H1 (cell line): ENCODE results near the gene ZBTB26. TPM values are rescaled to one million over a fixed set of nuclear protein-coding genes. Genes with fewer than 3 reads are reported as not detected.

Source experiments
- CTCF ChIA-PET: fragments of 300-600 bp; sonication (Branson Sonifier 250); formaldehyde crosslinking; loops from one replicate; lab custom pipeline; 2021; ENCODE audit not compliant: partially characterized antibody; lab: Charles Lee
- POLR2A ChIA-PET: fragments of 300-600 bp; sonication (Branson Sonifier 250); formaldehyde crosslinking; loops from one replicate; lab custom pipeline; 2021; ENCODE audit warnings: inconsistent platforms; ENCODE audit not compliant: partially characterized antibody; lab: Charles Lee
- DNase-seq, 2 experiments: peaks; one replicate each; pipeline versions ENCODE4 v3.0.0 to v3.0.0-alpha.2; 2010 to 2022; ENCODE audit warnings: low spot score in 2 of 2, low read depth in 1 of 2, mixed read lengths in 1 of 2
- FAIRE-seq: peaks from 2 replicates; lab custom pipeline; 2011; peaks lifted over from hg19 to GRCh38; lab: Jason Lieb, UNC
- H2AFZ ChIP-seq: 2 replicates; pipeline ENCODE4 v1.8.1; 2012; ENCODE audit warnings: low read length, inconsistent platforms
- H2AK5ac ChIP-seq: 2 replicates; pipeline ENCODE4 v1.6.1; 2013; ENCODE audit warnings: low read depth, low read length
- H2BK120ac ChIP-seq: replicated peaks from 2 replicates; pipeline ENCODE3; 2013; ENCODE audit warnings: low read depth, low read length, inconsistent platforms
- H2BK12ac ChIP-seq: 2 replicates; pipeline ENCODE4 v1.6.1; 2013; ENCODE audit warnings: low read depth, low read length
- H2BK15ac ChIP-seq: 2 replicates; pipeline ENCODE4 v1.6.1; 2013; ENCODE audit warnings: low read length
- H2BK20ac ChIP-seq: 2 replicates; pipeline ENCODE4 v1.6.1; 2013; ENCODE audit warnings: low read length
- H2BK5ac ChIP-seq: 2 replicates; pipeline ENCODE4 v1.6.1; 2013; ENCODE audit warnings: low read depth, low read length
- H3K14ac ChIP-seq: 2 replicates; pipeline ENCODE4 v1.6.1; 2013; ENCODE audit warnings: inconsistent platforms; ENCODE audit not compliant: insufficient read length
- H3K18ac ChIP-seq: 2 replicates; pipeline ENCODE4 v1.6.1; 2013; ENCODE audit warnings: low read length; ENCODE audit errors: extremely low read depth
- H3K23ac ChIP-seq: 2 replicates; pipeline ENCODE4 v1.6.1; 2013; ENCODE audit warnings: inconsistent platforms; ENCODE audit not compliant: insufficient read length
- H3K23me2 ChIP-seq: 2 replicates; pipeline ENCODE4 v1.6.1; 2013; ENCODE audit warnings: low read depth, low read length
- H3K27ac ChIP-seq: 2 replicates; pipeline ENCODE4 v1.6.1; 2011; ENCODE audit warnings: low read depth, low read length, inconsistent platforms
- H3K27me3 ChIP-seq, 4 experiments: replicated peaks in 1 of 4; 1 replicate in 1 of 4; 2 replicates in 3 of 4; pipeline versions ENCODE4 v1.6.1 to v1.8.1; 2011 to 2013; ENCODE audit warnings: low read length in 3 of 4, mild to moderate bottlenecking in 3 of 4, inconsistent platforms in 2 of 4, mixed read lengths in 2 of 4, moderate library complexity in 1 of 4; ENCODE audit not compliant: control insufficient read depth in 3 of 4, insufficient read depth in 3 of 4; ENCODE audit errors: extremely low read depth in 1 of 4
- H3K36me3 ChIP-seq, 4 experiments: 2 replicates each; pipeline versions ENCODE4 v1.6.1 to v1.8.1; 2011 to 2013; ENCODE audit warnings: mild to moderate bottlenecking in 4 of 4, low read length in 3 of 4, moderate library complexity in 2 of 4, control low read depth in 1 of 4, inconsistent platforms in 1 of 4; ENCODE audit not compliant: insufficient read depth in 4 of 4, control insufficient read depth in 2 of 4
- H3K4ac ChIP-seq: replicated peaks from 2 replicates; pipeline ENCODE3; 2013; ENCODE audit warnings: low read length, low read depth, mixed read lengths, inconsistent platforms; ENCODE audit not compliant: insufficient read length
- H3K4me1 ChIP-seq, 4 experiments: replicated peaks in 1 of 4; 1 replicate in 1 of 4; 2 replicates in 3 of 4; pipeline versions ENCODE4 v1.6.1 to v1.8.1; 2011 to 2013; ENCODE audit warnings: low read length in 3 of 4, inconsistent platforms in 2 of 4, mixed read lengths in 1 of 4; ENCODE audit not compliant: insufficient read depth in 4 of 4, control insufficient read depth in 3 of 4
- H3K4me2 ChIP-seq, 2 experiments: 2 replicates each; pipeline versions ENCODE4 v1.6.1 to v1.8.1; 2011 to 2013; ENCODE audit warnings: low read depth in 2 of 2, low read length in 2 of 2, control low read depth in 1 of 2, inconsistent platforms in 1 of 2, mild to moderate bottlenecking in 1 of 2; ENCODE audit not compliant: insufficient read depth in 1 of 2
- H3K4me3 ChIP-seq, 4 experiments: fragments of 200-600, 300-600 bp in 1 of 4; sonication (generic), shearing (Covaris generic), sonication (Bioruptor Twin) in 1 of 4; 2 replicates each; pipeline versions ENCODE4 v1.5.1 to v1.8.1; 2011 to 2016; ENCODE audit warnings: low read length in 4 of 4, low read depth in 3 of 4, control low read depth in 2 of 4, inconsistent platforms in 2 of 4, mild to moderate bottlenecking in 2 of 4, mixed read lengths in 1 of 4, moderate library complexity in 1 of 4; ENCODE audit not compliant: insufficient read depth in 2 of 4; ENCODE audit errors: extremely low read depth in 1 of 4
- H3K56ac ChIP-seq: replicated peaks from 2 replicates; pipeline ENCODE3; 2013; ENCODE audit warnings: low read depth, mild to moderate bottlenecking, mixed read lengths, low read length, inconsistent platforms; ENCODE audit not compliant: insufficient read length
- H3K79me1 ChIP-seq: 2 replicates; pipeline ENCODE4 v1.6.1; 2013; ENCODE audit warnings: low read depth, low read length, control low read depth
- H3K79me2 ChIP-seq, 2 experiments: 2 replicates each; pipeline versions ENCODE4 v1.6.1 to v1.8.1; 2012 to 2013; ENCODE audit warnings: low read length in 2 of 2, mild to moderate bottlenecking in 2 of 2, inconsistent platforms in 1 of 2; ENCODE audit not compliant: insufficient read depth in 2 of 2, control insufficient read depth in 1 of 2
- H3K9ac ChIP-seq, 4 experiments: replicated peaks in 1 of 4; 1 replicate in 1 of 4; 2 replicates in 3 of 4; pipeline versions ENCODE4 v1.6.1 to v1.8.1; 2011 to 2013; ENCODE audit warnings: low read depth in 3 of 4, low read length in 3 of 4, control low read depth in 2 of 4, mild to moderate bottlenecking in 2 of 4, moderate library complexity in 2 of 4, inconsistent platforms in 1 of 4; ENCODE audit errors: extremely low read depth in 1 of 4
- H3K9me3 ChIP-seq, 2 experiments: 2 replicates each; pipeline versions ENCODE4 v1.6.1 to v1.8.1; 2012 to 2013; ENCODE audit warnings: mild to moderate bottlenecking in 2 of 2, moderate library complexity in 2 of 2, control low read depth in 1 of 2, inconsistent platforms in 1 of 2, low read depth in 1 of 2, low read length in 1 of 2, mixed read lengths in 1 of 2; ENCODE audit not compliant: insufficient read depth in 2 of 2
- H4K20me1 ChIP-seq, 2 experiments: replicated peaks in 1 of 2; 2 replicates each; pipeline versions ENCODE3 to v1.8.1; 2011 to 2013; ENCODE audit warnings: inconsistent platforms in 2 of 2, low read length in 2 of 2, mild to moderate bottlenecking in 1 of 2; ENCODE audit not compliant: insufficient read depth in 2 of 2, control insufficient read depth in 1 of 2
- H4K5ac ChIP-seq: 2 replicates; pipeline ENCODE4 v1.6.1; 2013; ENCODE audit warnings: low read length, low read depth, mixed read lengths, inconsistent platforms; ENCODE audit not compliant: insufficient read length
- H4K8ac ChIP-seq: 2 replicates; pipeline ENCODE4 v1.8.0; 2013; ENCODE audit warnings: mild to moderate bottlenecking, moderate library complexity, low read length, inconsistent platforms; ENCODE audit not compliant: insufficient read depth; ENCODE audit errors: extremely low read depth
- H4K91ac ChIP-seq: replicated peaks from 2 replicates; pipeline ENCODE3; 2013; ENCODE audit warnings: low read length, mixed read lengths, inconsistent platforms; ENCODE audit not compliant: insufficient read length
- GABPA ChIP-seq: IDR thresholded peaks from 2 replicates; pipeline ENCODE4 v1.6.1; 2011; ENCODE audit warnings: mild to moderate bottlenecking, low read length, moderate library complexity, borderline replicate concordance; ENCODE audit not compliant: insufficient read depth
- GTF2F1 ChIP-seq: IDR thresholded peaks from 2 replicates; pipeline ENCODE4 v1.6.1; 2012; ENCODE audit warnings: low read depth, low read length, improper control_type of control experiment, borderline replicate concordance
- WGBS, 2 experiments: shearing (Covaris generic) in 1 of 2; methylation state at CpG; one replicate each; pipeline versions ENCODE4 v1.1.6 to v1.1.7; 2013 to 2015; ENCODE audit warnings: low lambda C conversion rate in 2 of 2, mixed read lengths in 2 of 2, inconsistent platforms in 1 of 2, low coverage in 1 of 2, missing lambda C conversion rate in 1 of 2; ENCODE audit not compliant: insufficient replicate concordance in 2 of 2, insufficient coverage in 1 of 2, insufficient read length in 1 of 2; ENCODE audit errors: extremely low coverage in 1 of 2, missing lambda C conversion rate in 1 of 2; 5-methylcytosine and 5-hydroxymethylcytosine counted together
- polyA plus RNA-seq, 7 experiments: library from polyadenylated mRNA; depleted of rRNA in 3 of 7; stranded (reverse) in 5 of 7; unstranded in 2 of 7; fragments of >200 nt in 5 of 7; fragments of 200-250 nt in 2 of 7; gene quantifications; 1 replicate in 5 of 7; 2 replicates in 1 of 7; 4 replicates in 1 of 7; pipeline versions ENCODE4 v1.2.1 to v1.2.3, GENCODE V29; 2011 to 2013; ENCODE audit warnings: missing spikeins in 2 of 7, mixed read lengths in 2 of 7
- total RNA-seq: library from RNA; stranded (reverse); fragmentation: NEBNext Ultra II Directional; extraction: Animal tissue kit (Norgen Biotek cat#: 25700); gene quantifications from 2 replicates; pipeline ENCODE4 v1.2.1, GENCODE V29; 2021

ZBTB26 gene
- total and polyA plus RNA-seq, 2 of the 8 experiments (the other 6 are each of a cell fraction or from before 2014, with no cell fraction given): 5.7 to 7.4 TPM

- peak within 1 kb of the TSS; percentile 12 for H3K4ac ChIP-seq
- CTCF ChIA-PET: interaction anchor here (0.8 to 2.0 kb wide), 5 partner anchors 9 to 78 kb away, joined by 3 to 8 read pairs (median 4); partner anchors contain the start of gene ZBTB26
- no peak within 1 kb of the TSS for H2BK20ac ChIP-seq
- H3K56ac ChIP-seq: peak within 1 kb of the TSS; percentile 52
- H3K79me2 ChIP-seq: peaks cover 5 to 46% of the 10 kb centered on the region in 2 experiments; a peak in 3 of 4 replicates
- H4K20me1 ChIP-seq: no peaks in the 10 kb centered on the region
- peak within 1 kb of the TSS; percentile 93 for H3K27ac ChIP-seq
- no peaks in the 10 kb centered on the region for H3K9me3 ChIP-seq
- H3K36me3 ChIP-seq: peaks cover 6 to 13% (median 10%) of the 10 kb centered on the region in 4 experiments; a peak in 7 of 8 replicates
- H3K9ac ChIP-seq: peak within 1 kb of the TSS; percentile 68 to 98 (median 95)
- no peak within 1 kb of the TSS for H2BK12ac ChIP-seq
- no peak within 1 kb of the TSS for H3K23ac ChIP-seq
- peak within 1 kb of the TSS; percentile 49 to 79 for H3K4me2 ChIP-seq
- DNase-seq (peak in 1 of 2 experiments; percentile 76), FAIRE-seq (no peak)
- no peak within 1 kb of the TSS for H2AK5ac ChIP-seq
- no peak within 1 kb of the TSS for H3K14ac ChIP-seq
- peak within 1 kb of the TSS; percentile 76 to 91 (median 88) for H3K4me3 ChIP-seq
- H2BK5ac ChIP-seq: peak within 1 kb of the TSS; percentile 89
- no peaks in the 10 kb centered on the region for H3K79me1 ChIP-seq
- H4K91ac ChIP-seq: peak within 1 kb of the TSS; percentile 57
- no peaks in the 10 kb centered on the region for H3K27me3 ChIP-seq
- H2BK120ac ChIP-seq: no peak within 1 kb of the TSS
- peak within 1 kb of the TSS; percentile 96; the same call in 1 of the 2 replicates for H4K8ac ChIP-seq
- no peaks in the 10 kb centered on the region; a peak in 2 of 7 replicates for H3K4me1 ChIP-seq
- H4K5ac ChIP-seq: peak within 1 kb of the TSS; percentile 89
- H3K23me2 ChIP-seq: peaks cover 2% of the 10 kb centered on the region
- peak within 1 kb of the TSS; percentile 93 for H2AFZ ChIP-seq
- POLR2A ChIA-PET: interaction anchor here (0.6 to 7.0 kb wide), 19 partner anchors 8 to 436 kb away, joined by 3 to 78 read pairs (median 5); partner anchors contain the start of genes RABGAP1, RC3H2 and ZBTB26
- no peak within 1 kb of the TSS; the same call in 1 of the 2 replicates for H3K18ac ChIP-seq
- no peak within 1 kb of the TSS for H2BK15ac ChIP-seq
- 3% methylated on average over 30 of the region's 35 CpGs; no CpG with 5 or more reads in 1 of the 2 experiments for WGBS, 2 experiments
- TF ChIP-seq GTF2F1 (no peak), GABPA (peak; percentile 93)
Measured at GRCh38 chr9:122912964-122913673, 18.2 kb downstream of the ZBTB26 start, which contains the start of gene ZBTB6. Gene ZBTB6 (minus strand): TSS chr9:122913323. CDS start chr9:122912072, 1,251 bp downstream.
